ENCODE data around the gene GRAMD2A. TPM values are rescaled to one million over a fixed set of nuclear protein-coding genes. Genes with fewer than 3 reads are reported as not detected.

GRAMD2A gene
- total and polyA plus RNA-seq, 10 of the 15 experiments (the other 5 are each of a cell fraction or from before 2014, with no cell fraction given): 0.02 to 0.35 TPM; not detected in 8

DNA sequence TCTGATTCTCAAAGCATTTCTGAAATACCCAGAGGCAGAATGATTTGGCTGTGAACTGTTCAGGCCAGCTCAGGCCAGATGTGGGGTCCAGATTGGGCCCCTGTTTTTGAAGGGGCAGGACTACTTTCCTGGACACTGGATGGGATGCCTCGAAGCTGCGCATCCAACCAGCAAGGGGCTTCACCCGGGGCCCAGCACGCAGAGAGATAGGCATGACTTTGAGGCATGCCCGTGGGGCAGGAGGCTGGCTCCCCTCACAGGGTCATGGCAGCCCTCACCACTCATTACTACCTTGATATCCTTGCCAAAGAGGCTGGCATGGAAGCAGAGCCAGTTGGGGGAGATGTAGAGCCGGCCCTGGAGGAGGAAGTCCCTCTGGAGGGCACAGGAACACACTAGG is 30.1 kb downstream of the GRAMD2A start:
- TF ChIP-seq NR2C1 (IDR thresholded peaks at IDR 0.05) (no peak), FOXK2 (IDR thresholded peaks at IDR 0.05) (no peak), NR2F1 (conservative IDR thresholded peaks at IDR 0.05) (no peak), RUNX3 (IDR thresholded peaks at IDR 0.05; ENCODE audit: low read length) (no peak), RCOR1 (conservative IDR thresholded peaks at IDR 0.05; ENCODE audit: low read depth, low read length) (no peak), PAX8 (IDR thresholded peaks at IDR 0.05) (no peak)
- TF ChIP-seq, protein P1, sequence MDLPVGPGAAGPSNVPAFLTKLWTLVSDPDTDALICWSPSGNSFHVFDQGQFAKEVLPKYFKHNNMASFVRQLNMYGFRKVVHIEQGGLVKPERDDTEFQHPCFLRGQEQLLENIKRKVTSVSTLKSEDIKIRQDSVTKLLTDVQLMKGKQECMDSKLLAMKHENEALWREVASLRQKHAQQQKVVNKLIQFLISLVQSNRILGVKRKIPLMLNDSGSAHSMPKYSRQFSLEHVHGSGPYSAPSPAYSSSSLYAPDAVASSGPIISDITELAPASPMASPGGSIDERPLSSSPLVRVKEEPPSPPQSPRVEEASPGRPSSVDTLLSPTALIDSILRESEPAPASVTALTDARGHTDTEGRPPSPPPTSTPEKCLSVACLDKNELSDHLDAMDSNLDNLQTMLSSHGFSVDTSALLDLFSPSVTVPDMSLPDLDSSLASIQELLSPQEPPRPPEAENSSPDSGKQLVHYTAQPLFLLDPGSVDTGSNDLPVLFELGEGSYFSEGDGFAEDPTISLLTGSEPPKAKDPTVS (IDR thresholded peaks at IDR 0.05; ENCODE audit: low read depth, low read length): no peak
- RAD21 ChIA-PET (ENCODE audit: unreplicated experiment): no interaction called here
- CTCF ChIA-PET: no interaction called here
- Histone ChIP-seq H3K4me3 (no peak overlapping the region), H3K36me3 (ENCODE audit: control insufficient read depth in 2 of 2, insufficient read depth in 2 of 2, low read length in 1 of 2) (no peaks in the 10 kb centered on the region), H3K9ac (ENCODE audit: control insufficient read depth, insufficient read depth, low read length) (no peak overlapping the region), H3K4me2 (ENCODE audit: control insufficient read depth, insufficient read depth) (no peak overlapping the region), H4K20me1 (ENCODE audit: control insufficient read depth, insufficient read depth) (no peaks in the 10 kb centered on the region), H3K9me3 (replicated peaks; ENCODE audit: control insufficient read depth, insufficient read depth, low read length) (no peaks in the 10 kb centered on the region), H2AFZ (ENCODE audit: control insufficient read depth, low read depth, low read length) (no peak overlapping the region), H3K4me1 (ENCODE audit: control insufficient read depth, insufficient read depth, low read length) (no peaks in the 10 kb centered on the region), H3K27me3 (replicated peaks in 1 of 2; ENCODE audit: control insufficient read depth in 2 of 2, insufficient read depth in 2 of 2, low read length in 1 of 2) (peaks cover 0 to 2% of the 10 kb centered on the region in 2 experiments; a peak in 2 of 4 replicates), H3K79me2 (ENCODE audit: control insufficient read depth, insufficient read depth, low read length) (no peaks in the 10 kb centered on the region), H3K27ac (ENCODE audit: control insufficient read depth, insufficient read depth) (no peak overlapping the region)
- in situ Hi-C loops (cut with MboI) (no loop called here), intact Hi-C loops (cut with micrococcal nuclease; ENCODE audit: unreplicated experiment) (no loop called here)
- no TSS peak for BruUV-seq (replicated peaks)
- SMC1A ChIA-PET (ENCODE audit: uncharacterized antibody, unreplicated experiment): no interaction called here
- ATAC-seq (no peak), DNase-seq (ENCODE audit: low read depth, low spot score) (no peak), FAIRE-seq (no peak)
- WGBS (ENCODE audit: insufficient coverage, insufficient replicate concordance, low lambda C conversion rate, missing lambda C conversion rate): 45% methylated on average over 6 of the region's 6 CpGs
- POLR2A ChIA-PET: no interaction called here
